Measurements from ENCODE around the gene PTMA.

DNA sequence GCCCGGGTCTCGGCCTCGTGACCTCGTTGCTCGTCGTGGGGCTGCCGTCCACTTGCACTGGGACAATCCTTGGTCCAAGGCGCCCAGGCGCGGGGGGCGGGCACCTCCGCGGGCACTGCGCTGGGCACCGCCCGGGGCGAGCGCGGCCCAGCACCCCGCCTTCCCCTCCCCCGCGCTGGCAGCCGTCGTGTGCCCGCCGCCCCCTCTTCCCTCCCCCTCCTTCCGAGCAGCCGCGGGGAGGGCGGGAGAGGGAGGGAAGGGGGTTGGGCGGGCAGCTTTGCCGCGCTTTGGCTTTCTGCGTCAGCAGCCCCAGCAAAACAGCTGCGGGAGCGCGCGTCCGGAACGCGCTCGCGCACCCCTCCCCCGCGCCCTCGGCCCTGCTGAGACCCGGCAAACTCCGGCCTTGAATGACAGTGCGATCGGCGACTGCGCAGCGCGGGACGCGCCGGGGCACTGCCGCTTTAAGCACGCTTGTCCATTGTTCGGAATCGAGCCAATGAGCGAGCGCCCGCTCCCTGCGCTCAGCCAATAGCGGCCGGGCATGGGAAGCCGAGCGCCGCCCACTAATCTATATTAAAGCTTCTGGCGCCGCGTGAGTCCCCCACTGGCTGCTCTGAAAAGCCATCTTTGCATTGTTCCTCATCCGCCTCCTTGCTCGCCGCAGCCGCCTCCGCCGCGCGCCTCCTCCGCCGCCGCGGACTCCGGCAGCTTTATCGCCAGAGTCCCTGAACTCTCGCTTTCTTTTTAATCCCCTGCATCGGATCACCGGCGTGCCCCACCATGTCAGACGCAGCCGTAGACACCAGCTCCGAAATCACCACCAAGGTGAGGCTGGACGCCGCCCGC lies at the start of gene PTMA:
- TF ChIP-seq EZH2 (IDR thresholded peaks at IDR 0.05), result no peak
- no peak for TF ChIP-seq CTCF (IDR thresholded peaks at IDR 0.05 in 2 of 3, conservative IDR thresholded peaks at IDR 0.05 in 1 of 3; ENCODE audit: borderline replicate concordance in 1 of 3, insufficient read depth in 1 of 3, low read depth in 2 of 3, low read length in 2 of 3)
